WTC11 (cell line): ENCODE results near the gene PCDH9. TPM values are rescaled to one million over a fixed set of nuclear protein-coding genes. Genes with fewer than 3 reads are reported as not detected.

Experiments used
- ATAC-seq: fragments of 200-7000 bp; cut with Tn5 transposase; 2 replicates; pipeline ENCODE4 v1.10.0; 2021; ENCODE audit warnings: mild to moderate bottlenecking, moderate library complexity
- CTCF ChIA-PET: fragments of 300-600 bp; sonication (Branson Sonifier 250); formaldehyde crosslinking; loops from one replicate; lab custom pipeline; 2021; ENCODE audit warnings: antibody characterized with exemption; lab: Charles Lee
- POLR2A ChIA-PET: fragments of 350-600 bp; sonication (Branson Sonifier 250); formaldehyde crosslinking; loops from one replicate; lab custom pipeline; 2021; ENCODE audit warnings: antibody characterized with exemption; lab: Charles Lee
- DNase-seq: peaks from one replicate; pipeline ENCODE4 v3.0.0; 2021; ENCODE audit warnings: low spot score
- H3K27ac Mint-ChIP-seq: 2 replicates; pipeline ENCODE4 v1.8.0; 2021; ENCODE audit warnings: mixed read lengths
- H3K27me3 Mint-ChIP-seq: 2 replicates; pipeline ENCODE4 v1.8.0; 2021; ENCODE audit warnings: low read depth, mild to moderate bottlenecking, moderate library complexity, mixed read lengths
- H3K36me3 Mint-ChIP-seq: 2 replicates; pipeline ENCODE4 v1.8.0; 2021; ENCODE audit warnings: mixed read lengths
- H3K4me1 Mint-ChIP-seq: 2 replicates; pipeline ENCODE4 v1.8.0; 2022; ENCODE audit warnings: mixed read lengths
- H3K4me3 Mint-ChIP-seq: 2 replicates; pipeline ENCODE4 v1.8.0; 2021; ENCODE audit warnings: mild to moderate bottlenecking, moderate library complexity, mixed read lengths
- H3K9me3 Mint-ChIP-seq: 2 replicates; pipeline ENCODE4 v1.8.0; 2021; ENCODE audit warnings: mixed read lengths
- ATF1 ChIP-seq: sonication (generic); formaldehyde crosslinking; IDR thresholded peaks from 2 replicates; pipeline ENCODE4 v1.8.1; 2023; ENCODE audit warnings: mild to moderate bottlenecking, moderate library complexity, missing genetic modification reagents
- CBFB ChIP-seq: sonication (generic); formaldehyde crosslinking; IDR thresholded peaks from 2 replicates; pipeline ENCODE4 v1.8.1; 2022; ENCODE audit warnings: mild to moderate bottlenecking, low read depth, missing genetic modification reagents
- ELF4 ChIP-seq: sonication (generic); formaldehyde crosslinking; IDR thresholded peaks from 2 replicates; pipeline ENCODE4 v1.8.1; 2022; ENCODE audit warnings: low read depth, mild to moderate bottlenecking, moderate library complexity, missing genetic modification reagents
- MYBL2 ChIP-seq: sonication (generic); formaldehyde crosslinking; IDR thresholded peaks from 2 replicates; pipeline ENCODE4 v1.8.1; 2023; ENCODE audit warnings: mild to moderate bottlenecking, moderate library complexity, missing genetic modification reagents
- NFYB ChIP-seq: sonication (generic); formaldehyde crosslinking; conservative IDR thresholded peaks from 2 replicates; pipeline ENCODE4 v1.8.0; 2022; ENCODE audit warnings: low read depth, missing genetic modification reagents
- RELA ChIP-seq: sonication (generic); formaldehyde crosslinking; IDR thresholded peaks from 2 replicates; pipeline ENCODE4 v1.8.1; 2022; ENCODE audit warnings: missing genetic modification reagents, mild to moderate bottlenecking, borderline replicate concordance
- TEAD4 ChIP-seq: sonication (generic); formaldehyde crosslinking; IDR thresholded peaks from 2 replicates; pipeline ENCODE4 v1.8.0; 2022; ENCODE audit warnings: mild to moderate bottlenecking, missing genetic modification reagents
- ZBTB21 ChIP-seq: sonication (generic); formaldehyde crosslinking; IDR thresholded peaks from 2 replicates; pipeline ENCODE4 v1.8.1; 2023; ENCODE audit warnings: mild to moderate bottlenecking, missing genetic modification reagents, borderline replicate concordance
- ZNF121 ChIP-seq: sonication (generic); formaldehyde crosslinking; IDR thresholded peaks from 2 replicates; pipeline ENCODE4 v1.8.0; 2023; ENCODE audit warnings: missing genetic modification reagents
- ZNF232 ChIP-seq: sonication (generic); formaldehyde crosslinking; IDR thresholded peaks from 2 replicates; pipeline ENCODE4 v1.8.0; 2022; ENCODE audit warnings: mild to moderate bottlenecking, missing genetic modification reagents
- ZNF317 ChIP-seq: sonication (generic); formaldehyde crosslinking; IDR thresholded peaks from 2 replicates; pipeline ENCODE4 v1.8.1; 2023; ENCODE audit warnings: low read depth, mild to moderate bottlenecking, moderate library complexity, missing genetic modification reagents, borderline replicate concordance
- total RNA-seq: library from RNA; stranded (reverse); gene quantifications from 3 replicates; pipeline ENCODE4 v1.2.3, GENCODE V29; 2021
- TF ChIP-seq, protein P1 (sequence below): sonication (generic); formaldehyde crosslinking; IDR thresholded peaks from 2 replicates; pipeline ENCODE4 v1.8.1; 2023; ENCODE audit warnings: mild to moderate bottlenecking, moderate library complexity, missing genetic modification reagents
- TF ChIP-seq, protein P2 (sequence below): sonication (generic); formaldehyde crosslinking; IDR thresholded peaks from 2 replicates; pipeline ENCODE4 v1.8.1; 2023; ENCODE audit warnings: mild to moderate bottlenecking, missing genetic modification reagents, moderate library complexity
- TF ChIP-seq, protein P3 (sequence below): sonication (generic); formaldehyde crosslinking; IDR thresholded peaks from 2 replicates; pipeline ENCODE4 v1.8.1; 2022; ENCODE audit warnings: missing genetic modification reagents, borderline replicate concordance
- TF ChIP-seq, protein P4 (sequence below): sonication (generic); formaldehyde crosslinking; IDR thresholded peaks from 2 replicates; pipeline ENCODE4 v1.8.0; 2022; ENCODE audit warnings: missing genetic modification reagents
- TF ChIP-seq, protein P5 (sequence below): fragments of 250-450 bp; sonication (Bioruptor Pico); IDR thresholded peaks from 2 replicates; pipeline ENCODE4 v1.9.0; 2021; ENCODE audit warnings: mild to moderate bottlenecking, borderline replicate concordance

The PCDH9 gene
- total RNA-seq, 1 experiment from 2014 or later, result 0.48 TPM

DNA sequence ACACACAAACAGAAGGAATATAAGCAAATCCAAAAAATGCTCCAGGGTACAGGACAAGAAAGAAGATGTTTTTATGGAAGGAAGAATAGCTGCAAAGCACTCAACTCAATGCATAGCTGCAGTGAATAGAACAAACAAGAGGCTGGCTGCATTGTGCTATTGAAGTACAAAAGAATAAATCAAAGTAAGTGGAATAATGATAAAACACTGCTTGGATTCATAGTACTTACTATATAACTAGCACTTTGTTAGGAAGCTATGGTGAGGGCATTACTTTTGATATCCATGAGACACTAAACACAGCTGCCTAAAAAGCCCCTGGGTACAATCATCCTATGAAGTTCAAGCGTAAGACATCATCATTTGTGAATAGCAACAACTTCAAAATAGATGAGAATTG, 350.1 kb downstream of the PCDH9 start:
- ChIA-PET POLR2A (no interaction called here), CTCF (no interaction called here)

DNA sequence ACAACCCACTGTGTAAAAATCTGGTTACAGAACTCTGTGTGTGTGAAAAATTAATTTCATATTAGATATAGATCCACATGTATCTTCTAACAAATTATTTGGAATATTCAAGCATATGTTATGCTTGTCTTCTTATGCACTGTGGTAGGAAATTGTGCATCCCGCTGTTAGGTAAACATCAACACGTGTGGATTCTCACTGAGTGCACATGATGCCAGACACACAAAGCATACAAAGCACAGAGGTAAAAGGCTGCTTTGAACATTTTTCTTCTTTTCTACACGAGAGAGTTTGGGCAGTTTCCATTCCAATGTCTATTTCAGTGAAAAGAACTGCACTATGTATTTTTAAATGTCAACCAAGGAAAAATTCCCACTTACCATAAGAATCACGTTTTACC, 354.9 kb downstream of the PCDH9 start:
- ChIA-PET POLR2A (no interaction called here), CTCF (no interaction called here)
- no peaks in the 10 kb centered on the region for H3K4me1 Mint-ChIP-seq
- H3K27ac Mint-ChIP-seq, result no peak overlapping the region
- no peak overlapping the region for H3K4me3 Mint-ChIP-seq
- H3K9me3 Mint-ChIP-seq, result peaks cover 5% of the 10 kb centered on the region
- no peak for DNase-seq
- no peak for ATAC-seq
- no peaks in the 10 kb centered on the region for H3K36me3 Mint-ChIP-seq
- no peaks in the 10 kb centered on the region for H3K27me3 Mint-ChIP-seq
- TF ChIP-seq MYBL2 (CRISPR knock-in tag) (no peak), RELA (CRISPR knock-in tag) (no peak), TEAD4 (CRISPR knock-in tag) (no peak), NFYB (CRISPR knock-in tag) (no peak), ZNF121 (CRISPR knock-in tag) (no peak), ELF4 (no peak), ZNF317 (no peak), CBFB (CRISPR knock-in tag) (no peak)
- TF ChIP-seq, protein P1, sequence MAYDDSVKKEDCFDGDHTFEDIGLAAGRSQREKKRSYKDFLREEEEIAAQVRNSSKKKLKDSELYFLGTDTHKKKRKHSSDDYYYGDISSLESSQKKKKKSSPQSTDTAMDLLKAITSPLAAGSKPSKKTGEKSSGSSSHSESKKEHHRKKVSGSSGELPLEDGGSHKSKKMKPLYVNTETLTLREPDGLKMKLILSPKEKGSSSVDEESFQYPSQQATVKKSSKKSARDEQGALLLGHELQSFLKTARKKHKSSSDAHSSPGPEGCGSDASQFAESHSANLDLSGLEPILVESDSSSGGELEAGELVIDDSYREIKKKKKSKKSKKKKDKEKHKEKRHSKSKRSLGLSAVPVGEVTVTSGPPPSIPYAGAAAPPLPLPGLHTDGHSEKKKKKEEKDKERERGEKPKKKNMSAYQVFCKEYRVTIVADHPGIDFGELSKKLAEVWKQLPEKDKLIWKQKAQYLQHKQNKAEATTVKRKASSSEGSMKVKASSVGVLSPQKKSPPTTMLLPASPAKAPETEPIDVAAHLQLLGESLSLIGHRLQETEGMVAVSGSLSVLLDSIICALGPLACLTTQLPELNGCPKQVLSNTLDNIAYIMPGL (CRISPR knock-in tag), result no peak
- TF ChIP-seq, protein P2, sequence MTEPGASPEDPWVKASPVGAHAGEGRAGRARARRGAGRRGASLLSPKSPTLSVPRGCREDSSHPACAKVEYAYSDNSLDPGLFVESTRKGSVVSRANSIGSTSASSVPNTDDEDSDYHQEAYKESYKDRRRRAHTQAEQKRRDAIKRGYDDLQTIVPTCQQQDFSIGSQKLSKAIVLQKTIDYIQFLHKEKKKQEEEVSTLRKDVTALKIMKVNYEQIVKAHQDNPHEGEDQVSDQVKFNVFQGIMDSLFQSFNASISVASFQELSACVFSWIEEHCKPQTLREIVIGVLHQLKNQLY (CRISPR knock-in tag), result no peak
- TF ChIP-seq, protein P3, sequence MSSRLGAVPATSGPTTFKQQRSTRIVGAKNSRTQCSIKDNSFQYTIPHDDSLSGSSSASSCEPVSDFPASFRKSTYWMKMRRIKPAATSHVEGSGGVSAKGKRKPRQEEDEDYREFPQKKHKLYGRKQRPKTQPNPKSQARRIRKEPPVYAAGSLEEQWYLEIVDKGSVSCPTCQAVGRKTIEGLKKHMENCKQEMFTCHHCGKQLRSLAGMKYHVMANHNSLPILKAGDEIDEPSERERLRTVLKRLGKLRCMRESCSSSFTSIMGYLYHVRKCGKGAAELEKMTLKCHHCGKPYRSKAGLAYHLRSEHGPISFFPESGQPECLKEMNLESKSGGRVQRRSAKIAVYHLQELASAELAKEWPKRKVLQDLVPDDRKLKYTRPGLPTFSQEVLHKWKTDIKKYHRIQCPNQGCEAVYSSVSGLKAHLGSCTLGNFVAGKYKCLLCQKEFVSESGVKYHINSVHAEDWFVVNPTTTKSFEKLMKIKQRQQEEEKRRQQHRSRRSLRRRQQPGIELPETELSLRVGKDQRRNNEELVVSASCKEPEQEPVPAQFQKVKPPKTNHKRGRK, result no peak

More for the DNA sequence above, 350.1 kb downstream of the PCDH9 start:
- TF ChIP-seq, protein P4, sequence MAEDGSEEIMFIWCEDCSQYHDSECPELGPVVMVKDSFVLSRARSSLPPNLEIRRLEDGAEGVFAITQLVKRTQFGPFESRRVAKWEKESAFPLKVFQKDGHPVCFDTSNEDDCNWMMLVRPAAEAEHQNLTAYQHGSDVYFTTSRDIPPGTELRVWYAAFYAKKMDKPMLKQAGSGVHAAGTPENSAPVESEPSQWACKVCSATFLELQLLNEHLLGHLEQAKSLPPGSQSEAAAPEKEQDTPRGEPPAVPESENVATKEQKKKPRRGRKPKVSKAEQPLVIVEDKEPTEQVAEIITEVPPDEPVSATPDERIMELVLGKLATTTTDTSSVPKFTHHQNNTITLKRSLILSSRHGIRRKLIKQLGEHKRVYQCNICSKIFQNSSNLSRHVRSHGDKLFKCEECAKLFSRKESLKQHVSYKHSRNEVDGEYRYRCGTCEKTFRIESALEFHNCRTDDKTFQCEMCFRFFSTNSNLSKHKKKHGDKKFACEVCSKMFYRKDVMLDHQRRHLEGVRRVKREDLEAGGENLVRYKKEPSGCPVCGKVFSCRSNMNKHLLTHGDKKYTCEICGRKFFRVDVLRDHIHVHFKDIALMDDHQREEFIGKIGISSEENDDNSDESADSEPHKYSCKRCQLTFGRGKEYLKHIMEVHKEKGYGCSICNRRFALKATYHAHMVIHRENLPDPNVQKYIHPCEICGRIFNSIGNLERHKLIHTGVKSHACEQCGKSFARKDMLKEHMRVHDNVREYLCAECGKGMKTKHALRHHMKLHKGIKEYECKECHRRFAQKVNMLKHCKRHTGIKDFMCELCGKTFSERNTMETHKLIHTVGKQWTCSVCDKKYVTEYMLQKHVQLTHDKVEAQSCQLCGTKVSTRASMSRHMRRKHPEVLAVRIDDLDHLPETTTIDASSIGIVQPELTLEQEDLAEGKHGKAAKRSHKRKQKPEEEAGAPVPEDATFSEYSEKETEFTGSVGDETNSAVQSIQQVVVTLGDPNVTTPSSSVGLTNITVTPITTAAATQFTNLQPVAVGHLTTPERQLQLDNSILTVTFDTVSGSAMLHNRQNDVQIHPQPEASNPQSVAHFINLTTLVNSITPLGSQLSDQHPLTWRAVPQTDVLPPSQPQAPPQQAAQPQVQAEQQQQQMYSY (CRISPR knock-in tag), result no peak
- TF ChIP-seq, protein P2 (CRISPR knock-in tag), result no peak
- TF ChIP-seq ZBTB21 (CRISPR knock-in tag) (no peak), ZNF232 (CRISPR knock-in tag) (no peak), ATF1 (no peak), MYBL2 (CRISPR knock-in tag) (no peak)
- TF ChIP-seq, protein P5, sequence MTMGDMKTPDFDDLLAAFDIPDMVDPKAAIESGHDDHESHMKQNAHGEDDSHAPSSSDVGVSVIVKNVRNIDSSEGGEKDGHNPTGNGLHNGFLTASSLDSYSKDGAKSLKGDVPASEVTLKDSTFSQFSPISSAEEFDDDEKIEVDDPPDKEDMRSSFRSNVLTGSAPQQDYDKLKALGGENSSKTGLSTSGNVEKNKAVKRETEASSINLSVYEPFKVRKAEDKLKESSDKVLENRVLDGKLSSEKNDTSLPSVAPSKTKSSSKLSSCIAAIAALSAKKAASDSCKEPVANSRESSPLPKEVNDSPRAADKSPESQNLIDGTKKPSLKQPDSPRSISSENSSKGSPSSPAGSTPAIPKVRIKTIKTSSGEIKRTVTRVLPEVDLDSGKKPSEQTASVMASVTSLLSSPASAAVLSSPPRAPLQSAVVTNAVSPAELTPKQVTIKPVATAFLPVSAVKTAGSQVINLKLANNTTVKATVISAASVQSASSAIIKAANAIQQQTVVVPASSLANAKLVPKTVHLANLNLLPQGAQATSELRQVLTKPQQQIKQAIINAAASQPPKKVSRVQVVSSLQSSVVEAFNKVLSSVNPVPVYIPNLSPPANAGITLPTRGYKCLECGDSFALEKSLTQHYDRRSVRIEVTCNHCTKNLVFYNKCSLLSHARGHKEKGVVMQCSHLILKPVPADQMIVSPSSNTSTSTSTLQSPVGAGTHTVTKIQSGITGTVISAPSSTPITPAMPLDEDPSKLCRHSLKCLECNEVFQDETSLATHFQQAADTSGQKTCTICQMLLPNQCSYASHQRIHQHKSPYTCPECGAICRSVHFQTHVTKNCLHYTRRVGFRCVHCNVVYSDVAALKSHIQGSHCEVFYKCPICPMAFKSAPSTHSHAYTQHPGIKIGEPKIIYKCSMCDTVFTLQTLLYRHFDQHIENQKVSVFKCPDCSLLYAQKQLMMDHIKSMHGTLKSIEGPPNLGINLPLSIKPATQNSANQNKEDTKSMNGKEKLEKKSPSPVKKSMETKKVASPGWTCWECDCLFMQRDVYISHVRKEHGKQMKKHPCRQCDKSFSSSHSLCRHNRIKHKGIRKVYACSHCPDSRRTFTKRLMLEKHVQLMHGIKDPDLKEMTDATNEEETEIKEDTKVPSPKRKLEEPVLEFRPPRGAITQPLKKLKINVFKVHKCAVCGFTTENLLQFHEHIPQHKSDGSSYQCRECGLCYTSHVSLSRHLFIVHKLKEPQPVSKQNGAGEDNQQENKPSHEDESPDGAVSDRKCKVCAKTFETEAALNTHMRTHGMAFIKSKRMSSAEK, result no peak
- ATAC-seq (no peak), DNase-seq (no peak)
- no peak overlapping the region for H3K27ac Mint-ChIP-seq
- peaks cover 9% of the 10 kb centered on the region for H3K9me3 Mint-ChIP-seq
- no peak overlapping the region for H3K4me3 Mint-ChIP-seq
- H3K27me3 Mint-ChIP-seq, result no peaks in the 10 kb centered on the region
- H3K4me1 Mint-ChIP-seq, result no peaks in the 10 kb centered on the region
- H3K36me3 Mint-ChIP-seq, result peaks cover 5% of the 10 kb centered on the region
